PFSK-1 (cell line): ENCODE results near the gene GADD45GIP1.

Experiments
- FOXP2 ChIP-seq: optimal IDR thresholded peaks from 2 replicates; pipeline ENCODE3; 2011; ENCODE audit warnings: borderline replicate concordance, control low read depth, inconsistent platforms; ENCODE audit not compliant: insufficient read depth; ENCODE audit errors: extremely low read length, extremely low read depth
- POLR2AphosphoS5 ChIP-seq: IDR thresholded peaks from 2 replicates; pipeline ENCODE4 v1.6.1; 2012; ENCODE audit warnings: low read depth, mild to moderate bottlenecking, control low read depth, low read length, moderate library complexity
- SIN3A ChIP-seq: IDR thresholded peaks from 2 replicates; pipeline ENCODE4 v1.6.1; 2012; ENCODE audit warnings: mild to moderate bottlenecking, low read length, moderate library complexity, borderline replicate concordance; ENCODE audit not compliant: insufficient read depth
- TAF1 ChIP-seq: IDR thresholded peaks from 2 replicates; pipeline ENCODE4 v1.6.1; 2012; ENCODE audit warnings: low read length, control low read depth, borderline replicate concordance; ENCODE audit not compliant: insufficient read depth
- TF ChIP-seq, protein P1 (sequence below), 2 experiments: IDR thresholded peaks; 2 replicates each; pipeline versions ENCODE4 v1.6.1 to v1.8.0; 2011 to 2012; ENCODE audit warnings: low read depth in 2 of 2, low read length in 2 of 2, control low read depth in 1 of 2, inconsistent platforms in 1 of 2, mild to moderate bottlenecking in 1 of 2, moderate library complexity in 1 of 2; ENCODE audit not compliant: insufficient read depth in 1 of 2

Gene GADD45GIP1

DNA sequence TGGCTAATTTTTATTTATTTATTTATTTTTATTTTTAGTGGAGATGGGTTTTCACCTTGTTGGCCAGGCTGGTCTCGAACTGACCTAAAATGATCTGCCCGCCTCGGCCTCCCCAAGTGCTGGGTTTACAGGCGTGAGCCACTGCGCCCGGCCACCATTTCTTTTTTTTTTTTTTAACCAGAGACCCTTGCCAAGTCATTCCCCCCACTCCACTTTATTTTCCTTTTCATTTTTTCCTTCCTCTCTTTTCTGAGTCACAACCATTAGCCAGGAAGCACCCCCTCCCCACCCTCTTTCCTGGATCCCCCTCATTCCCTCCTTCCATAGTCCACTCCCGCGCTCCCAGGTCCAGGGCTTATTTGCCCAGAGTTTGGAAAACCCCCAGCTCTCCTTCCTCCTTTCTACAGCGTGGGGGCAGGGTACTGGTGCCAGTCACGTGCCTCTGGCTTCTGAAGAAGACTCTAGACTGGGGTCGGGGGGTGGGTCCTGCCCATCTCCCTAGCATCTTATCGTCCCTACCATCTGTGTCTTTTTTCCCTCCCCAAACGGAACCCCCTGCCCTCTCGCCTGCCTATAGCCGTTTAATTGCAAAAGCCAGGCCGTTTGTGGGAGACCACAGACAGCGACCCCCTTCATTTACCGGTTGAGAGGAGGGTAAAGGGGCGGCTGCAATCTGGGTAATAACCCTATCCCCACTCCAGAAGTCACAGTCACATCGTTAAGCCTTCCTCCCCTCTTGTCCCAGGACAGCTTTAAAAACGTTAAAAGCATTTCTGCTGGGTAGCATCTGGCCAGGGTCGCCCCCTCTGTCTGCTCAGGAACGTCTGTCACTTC lies 19.7 kb downstream of the GADD45GIP1 start:
- TF ChIP-seq FOXP2 = no peak
- no peak for TF ChIP-seq TAF1
- TF ChIP-seq POLR2AphosphoS5 = no peak
- TF ChIP-seq, protein P1, sequence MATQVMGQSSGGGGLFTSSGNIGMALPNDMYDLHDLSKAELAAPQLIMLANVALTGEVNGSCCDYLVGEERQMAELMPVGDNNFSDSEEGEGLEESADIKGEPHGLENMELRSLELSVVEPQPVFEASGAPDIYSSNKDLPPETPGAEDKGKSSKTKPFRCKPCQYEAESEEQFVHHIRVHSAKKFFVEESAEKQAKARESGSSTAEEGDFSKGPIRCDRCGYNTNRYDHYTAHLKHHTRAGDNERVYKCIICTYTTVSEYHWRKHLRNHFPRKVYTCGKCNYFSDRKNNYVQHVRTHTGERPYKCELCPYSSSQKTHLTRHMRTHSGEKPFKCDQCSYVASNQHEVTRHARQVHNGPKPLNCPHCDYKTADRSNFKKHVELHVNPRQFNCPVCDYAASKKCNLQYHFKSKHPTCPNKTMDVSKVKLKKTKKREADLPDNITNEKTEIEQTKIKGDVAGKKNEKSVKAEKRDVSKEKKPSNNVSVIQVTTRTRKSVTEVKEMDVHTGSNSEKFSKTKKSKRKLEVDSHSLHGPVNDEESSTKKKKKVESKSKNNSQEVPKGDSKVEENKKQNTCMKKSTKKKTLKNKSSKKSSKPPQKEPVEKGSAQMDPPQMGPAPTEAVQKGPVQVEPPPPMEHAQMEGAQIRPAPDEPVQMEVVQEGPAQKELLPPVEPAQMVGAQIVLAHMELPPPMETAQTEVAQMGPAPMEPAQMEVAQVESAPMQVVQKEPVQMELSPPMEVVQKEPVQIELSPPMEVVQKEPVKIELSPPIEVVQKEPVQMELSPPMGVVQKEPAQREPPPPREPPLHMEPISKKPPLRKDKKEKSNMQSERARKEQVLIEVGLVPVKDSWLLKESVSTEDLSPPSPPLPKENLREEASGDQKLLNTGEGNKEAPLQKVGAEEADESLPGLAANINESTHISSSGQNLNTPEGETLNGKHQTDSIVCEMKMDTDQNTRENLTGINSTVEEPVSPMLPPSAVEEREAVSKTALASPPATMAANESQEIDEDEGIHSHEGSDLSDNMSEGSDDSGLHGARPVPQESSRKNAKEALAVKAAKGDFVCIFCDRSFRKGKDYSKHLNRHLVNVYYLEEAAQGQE (IDR thresholded peaks at IDR 0.05; ENCODE audit: insufficient read depth in 1 of 2, low read depth in 2 of 2, low read length in 2 of 2) = no peak
- TF ChIP-seq SIN3A = no peak

DNA sequence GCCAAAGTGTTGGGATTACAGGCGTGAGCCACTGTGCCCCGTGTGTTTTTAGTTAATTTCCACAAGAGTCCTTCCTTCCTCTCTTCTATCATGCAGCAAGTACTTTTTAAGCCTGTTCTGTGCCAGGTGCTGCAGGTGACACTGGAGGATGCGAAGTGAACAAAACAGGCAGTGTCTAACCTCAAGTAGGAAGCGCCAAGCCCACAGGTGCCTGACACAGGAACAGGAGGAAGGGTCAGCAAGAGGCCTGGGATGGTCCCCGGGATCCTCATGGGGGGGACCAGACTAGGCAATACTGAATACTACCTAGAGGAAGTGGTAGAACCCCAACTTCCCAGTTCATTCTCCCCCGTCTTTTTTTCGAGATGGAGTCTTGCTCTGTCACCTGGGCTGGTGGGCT lies 20.4 kb downstream of the GADD45GIP1 start:
- TF ChIP-seq POLR2AphosphoS5 = no peak
- TF ChIP-seq, protein P1 (IDR thresholded peaks at IDR 0.05; ENCODE audit: insufficient read depth in 1 of 2, low read depth in 2 of 2, low read length in 2 of 2) = no peak
- TF ChIP-seq FOXP2 = no peak
- TF ChIP-seq TAF1 = no peak
- no peak for TF ChIP-seq SIN3A

DNA sequence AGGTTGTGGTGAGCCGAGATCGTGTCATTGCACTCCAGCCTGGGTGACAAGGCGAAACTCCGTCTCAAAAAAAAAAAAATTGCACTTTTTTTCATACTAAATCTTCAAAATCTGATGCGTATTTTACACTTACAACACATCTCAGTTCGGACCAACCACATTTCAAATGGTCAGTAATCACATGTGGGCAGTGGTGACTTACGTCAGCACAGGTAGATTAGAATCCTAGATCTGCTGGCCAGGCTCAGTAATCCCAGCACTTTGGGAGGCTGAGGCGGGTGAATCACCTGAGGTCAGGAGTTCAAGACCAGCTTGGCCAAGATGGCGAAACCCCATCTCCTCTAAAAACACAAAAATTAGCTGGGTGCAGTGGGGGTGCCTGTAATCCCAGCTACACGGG lies 22.0 kb downstream of the GADD45GIP1 start:
- TF ChIP-seq SIN3A (no peak), TAF1 (no peak), FOXP2 (no peak), POLR2AphosphoS5 (no peak)
- TF ChIP-seq, protein P1 (IDR thresholded peaks at IDR 0.05; ENCODE audit: insufficient read depth in 1 of 2, low read depth in 2 of 2, low read length in 2 of 2) = no peak

DNA sequence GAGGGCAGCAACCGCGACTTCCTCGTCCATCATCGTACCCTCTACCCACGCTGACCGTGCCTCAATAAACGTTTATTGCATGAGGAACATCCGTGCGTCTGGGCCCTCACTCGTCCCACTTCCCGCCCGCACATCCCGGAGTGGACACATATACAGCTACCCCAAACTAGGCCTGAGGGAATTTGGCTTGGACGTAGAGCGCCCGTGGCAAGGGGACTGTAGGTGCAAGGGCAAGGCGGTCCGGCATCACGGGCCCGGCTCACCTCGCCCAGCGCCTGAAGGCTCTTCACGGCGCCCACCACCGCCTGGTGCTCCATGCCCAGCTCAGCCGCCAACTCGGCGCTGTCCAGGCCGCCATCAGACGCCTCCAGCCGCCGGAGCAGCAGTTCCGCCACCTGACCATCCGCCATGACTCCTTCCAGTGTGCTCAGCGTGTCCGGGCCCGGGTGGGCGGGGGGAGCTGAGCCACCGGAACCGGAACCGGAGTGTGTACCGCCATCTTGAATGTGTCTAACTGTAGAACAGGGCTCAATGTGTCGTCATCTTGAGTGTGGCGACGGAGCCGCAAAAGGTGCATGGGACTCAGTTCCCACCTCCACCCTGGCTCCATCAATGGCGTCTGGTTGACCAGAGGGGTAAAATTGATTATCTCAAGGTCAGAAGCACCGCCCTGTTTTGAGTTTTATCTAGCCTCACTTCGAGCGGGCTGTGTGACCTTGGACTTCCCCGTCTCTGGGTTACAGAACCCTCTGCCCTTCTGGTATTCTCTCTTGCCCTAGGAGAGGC lies 23.5 kb downstream of the GADD45GIP1 start, which contains the start of gene FARSA:
FARSA (minus strand) TSS at position 425 of the 786 bp plus-strand sequence; CDS start at position 410, 15 bp downstream.
- TF ChIP-seq POLR2AphosphoS5 (peak; percentile 97), TAF1 (peak; percentile 98), FOXP2 (peak; percentile 78), SIN3A (peak; percentile 87; the same call in 1 of the 2 replicates)
- TF ChIP-seq, protein P1 (IDR thresholded peaks at IDR 0.05; ENCODE audit: insufficient read depth in 1 of 2, low read depth in 2 of 2, low read length in 2 of 2) = peak in 1 of 2 experiments; percentile 30; a peak in 1 of 4 replicates
